ENCODE measurements around the gene OIP5. TPM values are rescaled to one million over a fixed set of nuclear protein-coding genes. Genes with fewer than 3 reads are reported as not detected.

Gene OIP5
- total RNA-seq, 1 donor from 2014 or later, result 21.8 TPM

GRCh38 chr15:41259546-41260189, 72.7 kb downstream of the OIP5 start:
- TF ChIP-seq CTCF (conservative IDR thresholded peaks at IDR 0.05; ENCODE audit: low read depth, low read length), result no peak
- DNase-seq (ENCODE audit: low read depth), result no peak
- H3K4me3 ChIP-seq (ENCODE audit: low read depth, low read length), result no peak overlapping the region

Other genes with a start within 250 kb of the OIP5 start
- gene INO80, start 216.3 kb downstream of the OIP5 start, total RNA-seq, result 27.3 and 33.8 TPM in 2 replicates
- not detected in 2 replicates for gene EXD1, start 101.8 kb downstream of the OIP5 start, total RNA-seq
- gene CHP1, start 101.3 kb downstream of the OIP5 start, total RNA-seq, result 75.2 and 97.4 TPM in 2 replicates
- gene NUSAP1, start 290 bp upstream of the OIP5 start, total RNA-seq, result 113 and 124 TPM in 2 replicates
- 17.6 and 21.0 TPM in 2 replicates for gene NDUFAF1, start 69.9 kb upstream of the OIP5 start, total RNA-seq
- gene RTF1, start 84.5 kb upstream of the OIP5 start, total RNA-seq, result 22.1 and 23.5 TPM in 2 replicates
- 6.7 and 9.8 TPM in 2 replicates for gene ITPKA, start 161.3 kb upstream of the OIP5 start, total RNA-seq
- 0.07 and 0.69 TPM in 2 replicates for gene LTK, start 181.2 kb upstream of the OIP5 start, total RNA-seq
- 46.4 and 70.8 TPM in 2 replicates for gene RPAP1, start 211.7 kb upstream of the OIP5 start, total RNA-seq
- 2.8 and 6.4 TPM in 2 replicates for gene TYRO3, start 226.6 kb upstream of the OIP5 start, total RNA-seq

Measured in epithelial cell of proximal tubule (primary cell).